ENCODE data around the gene IQCM. TPM values are rescaled to one million over a fixed set of nuclear protein-coding genes. Genes with fewer than 3 reads are reported as not detected.

IQCM gene
- total RNA-seq, 1 donor from 2014 or later = not detected

DNA sequence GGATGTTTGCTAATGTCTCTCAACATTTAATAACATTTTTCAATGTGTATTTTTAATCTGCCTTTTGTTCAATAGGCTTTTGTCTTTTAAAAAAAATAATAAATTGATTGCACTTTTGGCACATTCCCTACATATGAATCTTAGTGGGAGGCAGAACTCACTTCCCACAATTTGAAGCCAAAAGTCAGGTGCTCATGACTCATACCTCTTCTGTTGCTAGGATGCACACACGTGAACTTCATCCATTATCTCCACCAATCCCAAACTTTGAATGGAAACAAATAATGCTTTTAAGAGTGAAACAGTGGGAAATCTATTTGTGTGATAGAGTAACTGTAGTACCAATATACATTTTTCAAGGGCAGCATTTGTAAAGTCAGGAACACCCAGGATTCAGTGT lies 260.5 kb downstream of the IQCM start:
- Mint-ChIP-seq H3K27me3 (ENCODE audit: low read depth) (no peaks in the 10 kb centered on the region), H3K27ac (ENCODE audit: unreplicated experiment) (no peak overlapping the region), H3K36me3 (ENCODE audit: low read depth) (no peaks in the 10 kb centered on the region), H3K9me3 (peaks cover 6% of the 10 kb centered on the region), H3K4me3 (no peak overlapping the region), H3K4me1 (no peaks in the 10 kb centered on the region)
- no peak for TF ChIP-seq CTCF (conservative IDR thresholded peaks at IDR 0.05)
- DNase-seq (ENCODE audit: low read depth, low spot score) = no peak

- no peak for DNase-seq (ENCODE audit: low read depth, low spot score)
- Mint-ChIP-seq H3K4me3 (no peak overlapping the region), H3K27ac (ENCODE audit: unreplicated experiment) (no peak overlapping the region), H3K4me1 (no peaks in the 10 kb centered on the region), H3K27me3 (ENCODE audit: low read depth) (no peaks in the 10 kb centered on the region), H3K9me3 (peaks cover 6% of the 10 kb centered on the region), H3K36me3 (ENCODE audit: low read depth) (no peaks in the 10 kb centered on the region)
- no peak for TF ChIP-seq CTCF (conservative IDR thresholded peaks at IDR 0.05)
Measured at GRCh38 chr4:149553959-149554520, 261.6 kb downstream of the IQCM start.

DNA sequence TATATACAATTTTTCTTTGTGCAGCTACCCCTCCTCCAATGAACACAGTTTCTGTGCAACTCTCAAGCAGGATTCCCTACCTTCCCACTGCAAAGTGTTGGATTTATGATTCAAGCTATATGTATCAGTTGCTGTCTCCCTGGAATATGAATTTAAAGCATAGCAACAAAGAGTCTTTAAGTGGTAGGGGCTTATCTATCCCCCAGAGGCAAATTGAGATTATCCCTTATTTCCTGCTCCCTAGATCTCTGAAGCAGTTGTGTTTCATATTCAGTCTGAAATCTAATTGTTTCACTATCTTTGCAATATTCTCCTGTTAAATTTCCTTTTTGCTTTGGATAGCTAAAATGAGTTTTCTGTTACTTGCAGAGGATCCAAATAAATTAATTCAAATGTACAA lies 263.0 kb downstream of the IQCM start:
- H3K4me3 Mint-ChIP-seq = no peak overlapping the region
- H3K27ac Mint-ChIP-seq (ENCODE audit: unreplicated experiment) = no peak overlapping the region
- no peaks in the 10 kb centered on the region for H3K9me3 Mint-ChIP-seq
- H3K27me3 Mint-ChIP-seq (ENCODE audit: low read depth) = no peaks in the 10 kb centered on the region
- no peaks in the 10 kb centered on the region for H3K36me3 Mint-ChIP-seq (ENCODE audit: low read depth)
- no peak for TF ChIP-seq CTCF (conservative IDR thresholded peaks at IDR 0.05)
- no peaks in the 10 kb centered on the region for H3K4me1 Mint-ChIP-seq
- no peak for DNase-seq (ENCODE audit: low read depth, low spot score)

DNA sequence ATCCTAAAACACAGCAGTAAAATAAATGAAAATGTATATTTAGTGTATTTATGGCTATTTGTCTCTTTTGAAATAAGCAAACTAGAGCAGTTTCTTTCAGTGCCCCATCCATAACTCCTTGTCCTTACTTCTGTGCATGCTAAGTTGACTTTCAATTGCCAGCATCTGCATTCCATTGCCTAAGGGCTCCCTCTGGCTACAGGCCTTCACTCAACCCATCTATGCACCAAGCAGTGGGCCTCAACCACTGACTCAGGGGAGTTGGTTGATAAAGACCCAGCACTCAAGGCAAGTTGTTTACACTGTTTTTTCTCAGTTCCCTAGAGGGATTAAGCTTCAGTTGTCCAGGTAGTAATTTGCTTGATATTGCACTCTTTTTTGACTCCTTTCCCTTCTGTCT lies 265.7 kb downstream of the IQCM start:
- no peak overlapping the region for H3K27ac Mint-ChIP-seq (ENCODE audit: unreplicated experiment)
- no peaks in the 10 kb centered on the region for H3K27me3 Mint-ChIP-seq (ENCODE audit: low read depth)
- no peak for TF ChIP-seq CTCF (conservative IDR thresholded peaks at IDR 0.05)
- H3K4me1 Mint-ChIP-seq = no peaks in the 10 kb centered on the region
- no peak overlapping the region for H3K4me3 Mint-ChIP-seq
- no peaks in the 10 kb centered on the region for H3K9me3 Mint-ChIP-seq
- H3K36me3 Mint-ChIP-seq (ENCODE audit: low read depth) = no peaks in the 10 kb centered on the region
- no peak for DNase-seq (ENCODE audit: low read depth, low spot score)

GRCh38 chr4:149534779-149535178 lies 280.9 kb downstream of the IQCM start:
- Mint-ChIP-seq H3K27ac (ENCODE audit: unreplicated experiment) (no peak overlapping the region), H3K4me1 (no peaks in the 10 kb centered on the region), H3K4me3 (no peak overlapping the region), H3K36me3 (ENCODE audit: low read depth) (no peaks in the 10 kb centered on the region), H3K9me3 (peaks cover 6% of the 10 kb centered on the region), H3K27me3 (ENCODE audit: low read depth) (no peaks in the 10 kb centered on the region)
- DNase-seq (ENCODE audit: low read depth, low spot score) = no peak
- TF ChIP-seq CTCF (conservative IDR thresholded peaks at IDR 0.05) = no peak

DNA sequence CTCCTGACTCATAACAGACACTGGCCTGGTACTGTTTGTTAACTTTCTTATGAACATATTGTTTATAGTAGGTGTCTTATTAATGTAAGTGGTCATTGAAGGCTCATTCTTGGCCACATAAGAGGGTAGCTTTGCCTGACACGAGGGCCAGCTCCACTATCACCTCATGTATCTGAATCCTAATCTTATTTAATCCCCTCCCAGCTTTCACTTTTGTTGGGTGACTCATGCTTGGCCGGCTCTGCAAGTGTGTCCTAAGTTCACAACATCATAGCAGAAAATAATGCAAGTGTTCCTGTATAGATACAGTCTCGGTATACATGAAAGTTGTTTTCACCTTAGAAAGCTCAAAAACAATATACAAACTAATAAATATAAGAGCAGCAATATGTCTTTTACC lies 283.8 kb downstream of the IQCM start:
- no peak for TF ChIP-seq CTCF (conservative IDR thresholded peaks at IDR 0.05)

More for the DNA sequence above, 283.8 kb downstream of the IQCM start:
- Mint-ChIP-seq H3K27ac (ENCODE audit: unreplicated experiment) (no peak overlapping the region), H3K36me3 (ENCODE audit: low read depth) (no peaks in the 10 kb centered on the region), H3K4me3 (no peak overlapping the region), H3K4me1 (no peaks in the 10 kb centered on the region), H3K27me3 (ENCODE audit: low read depth) (no peaks in the 10 kb centered on the region), H3K9me3 (peaks cover 3% of the 10 kb centered on the region)
- DNase-seq (ENCODE audit: low read depth, low spot score) = no peak
